Neutrophil (primary cell): Measurements from ENCODE around the gene NR3C1.

Experiments
- H3K27ac ChIP-seq: fragments of 200-600 bp; sonication (generic); 2 replicates; pipeline ENCODE4 v1.5.1; 2016; ENCODE audit warnings: mild to moderate bottlenecking, moderate library complexity
- H3K27me3 ChIP-seq: fragments of 200-600 bp; sonication (generic); 2 replicates; pipeline ENCODE4 v1.6.0; 2016; ENCODE audit warnings: mild to moderate bottlenecking
- H3K36me3 ChIP-seq: fragments of 200-600 bp; sonication (generic); 2 replicates; pipeline ENCODE4 v1.5.1; 2017
- H3K4me1 ChIP-seq, 2 experiments: fragments of 200-600 bp in 1 of 2; sonication (generic) in 1 of 2; 1 replicate in 1 of 2; 2 replicates in 1 of 2; pipeline versions ENCODE4 v1.5.1 to v1.6.1; 2013 to 2016; ENCODE audit warnings: low read depth in 1 of 2, low read length in 1 of 2, mild to moderate bottlenecking in 1 of 2, moderate library complexity in 1 of 2; ENCODE audit not compliant: control insufficient read depth in 1 of 2, insufficient read depth in 1 of 2
- H3K4me3 ChIP-seq, 2 experiments: fragments of 200-600 bp in 1 of 2; sonication (generic) in 1 of 2; 1 replicate in 1 of 2; 2 replicates in 1 of 2; pipeline ENCODE4 v1.5.1; 2013 to 2016; ENCODE audit warnings: low read depth in 1 of 2, low read length in 1 of 2, mild to moderate bottlenecking in 1 of 2, moderate library complexity in 1 of 2
- H3K9me3 ChIP-seq: fragments of 200-600 bp; sonication (generic); 2 replicates; pipeline ENCODE4 v1.5.1; 2016
- TF ChIP-seq, protein P1 (sequence below): fragments of 200-600 bp; sonication (generic); IDR thresholded peaks from 2 replicates; pipeline ENCODE4 v1.5.1; 2016; ENCODE audit warnings: antibody characterized with exemption

NR3C1 gene

GRCh38 chr5:143403593-143404415 is at the start of gene NR3C1:
Gene NR3C1 (minus strand): TSS chr5:143403686. CDS start chr5:143400839, 2,847 bp downstream.
- H3K4me3 ChIP-seq, result peak within 1 kb of the TSS; percentile 91 to 99
- H3K27ac ChIP-seq, result peak within 1 kb of the TSS; percentile 98
- TF ChIP-seq, protein P1, sequence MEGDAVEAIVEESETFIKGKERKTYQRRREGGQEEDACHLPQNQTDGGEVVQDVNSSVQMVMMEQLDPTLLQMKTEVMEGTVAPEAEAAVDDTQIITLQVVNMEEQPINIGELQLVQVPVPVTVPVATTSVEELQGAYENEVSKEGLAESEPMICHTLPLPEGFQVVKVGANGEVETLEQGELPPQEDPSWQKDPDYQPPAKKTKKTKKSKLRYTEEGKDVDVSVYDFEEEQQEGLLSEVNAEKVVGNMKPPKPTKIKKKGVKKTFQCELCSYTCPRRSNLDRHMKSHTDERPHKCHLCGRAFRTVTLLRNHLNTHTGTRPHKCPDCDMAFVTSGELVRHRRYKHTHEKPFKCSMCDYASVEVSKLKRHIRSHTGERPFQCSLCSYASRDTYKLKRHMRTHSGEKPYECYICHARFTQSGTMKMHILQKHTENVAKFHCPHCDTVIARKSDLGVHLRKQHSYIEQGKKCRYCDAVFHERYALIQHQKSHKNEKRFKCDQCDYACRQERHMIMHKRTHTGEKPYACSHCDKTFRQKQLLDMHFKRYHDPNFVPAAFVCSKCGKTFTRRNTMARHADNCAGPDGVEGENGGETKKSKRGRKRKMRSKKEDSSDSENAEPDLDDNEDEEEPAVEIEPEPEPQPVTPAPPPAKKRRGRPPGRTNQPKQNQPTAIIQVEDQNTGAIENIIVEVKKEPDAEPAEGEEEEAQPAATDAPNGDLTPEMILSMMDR, result peak; percentile 82
- peaks cover 19% of the 10 kb centered on the region for H3K36me3 ChIP-seq
- no peaks in the 10 kb centered on the region for H3K9me3 ChIP-seq
- peaks cover 40 to 41% of the 10 kb centered on the region in 2 experiments for H3K4me1 ChIP-seq
- peaks cover 8% of the 10 kb centered on the region for H3K27me3 ChIP-seq

- Histone ChIP-seq H3K4me3 (no peak overlapping the region), H3K36me3 (no peaks in the 10 kb centered on the region), H3K4me1 (no peaks in the 10 kb centered on the region), H3K9me3 (no peaks in the 10 kb centered on the region), H3K27ac (no peak overlapping the region), H3K27me3 (no peaks in the 10 kb centered on the region)
- TF ChIP-seq, protein P1, result no peak
These were observed 46.3 kb upstream of the NR3C1 start for GRCh38 chr5:143449772-143450171.

DNA sequence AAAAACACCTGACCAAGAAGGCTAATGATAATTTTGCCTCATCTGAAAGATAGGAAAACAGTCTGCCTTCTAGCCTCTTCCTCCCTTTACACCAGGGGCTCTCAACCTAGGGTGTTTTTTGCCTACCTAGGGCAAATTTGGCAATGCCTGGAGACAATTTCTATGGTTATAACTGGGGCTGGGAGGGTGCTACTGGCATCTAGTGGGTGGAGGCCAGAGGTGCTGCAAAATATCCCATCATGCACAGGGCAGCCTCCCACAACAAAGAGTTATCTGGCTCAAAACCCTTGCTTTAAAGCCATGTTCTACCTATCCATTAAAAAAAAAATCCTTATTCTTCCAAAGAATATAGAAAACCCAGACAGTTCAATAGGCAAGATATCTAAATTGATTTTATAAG is 45.0 kb upstream of the NR3C1 start:
- H3K9me3 ChIP-seq, result no peaks in the 10 kb centered on the region
- no peak overlapping the region for H3K4me3 ChIP-seq
- no peaks in the 10 kb centered on the region for H3K27me3 ChIP-seq
- no peaks in the 10 kb centered on the region for H3K36me3 ChIP-seq
- H3K27ac ChIP-seq, result no peak overlapping the region
- TF ChIP-seq, protein P1, result no peak
- no peaks in the 10 kb centered on the region for H3K4me1 ChIP-seq

- H3K27me3 ChIP-seq, result no peaks in the 10 kb centered on the region
- no peaks in the 10 kb centered on the region for H3K9me3 ChIP-seq
- no peaks in the 10 kb centered on the region for H3K4me1 ChIP-seq
- H3K36me3 ChIP-seq, result no peaks in the 10 kb centered on the region
- TF ChIP-seq, protein P1, result no peak
- no peak overlapping the region for H3K4me3 ChIP-seq
- H3K27ac ChIP-seq, result no peak overlapping the region
These were observed 44.5 kb upstream of the NR3C1 start for GRCh38 chr5:143447983-143448382.

DNA sequence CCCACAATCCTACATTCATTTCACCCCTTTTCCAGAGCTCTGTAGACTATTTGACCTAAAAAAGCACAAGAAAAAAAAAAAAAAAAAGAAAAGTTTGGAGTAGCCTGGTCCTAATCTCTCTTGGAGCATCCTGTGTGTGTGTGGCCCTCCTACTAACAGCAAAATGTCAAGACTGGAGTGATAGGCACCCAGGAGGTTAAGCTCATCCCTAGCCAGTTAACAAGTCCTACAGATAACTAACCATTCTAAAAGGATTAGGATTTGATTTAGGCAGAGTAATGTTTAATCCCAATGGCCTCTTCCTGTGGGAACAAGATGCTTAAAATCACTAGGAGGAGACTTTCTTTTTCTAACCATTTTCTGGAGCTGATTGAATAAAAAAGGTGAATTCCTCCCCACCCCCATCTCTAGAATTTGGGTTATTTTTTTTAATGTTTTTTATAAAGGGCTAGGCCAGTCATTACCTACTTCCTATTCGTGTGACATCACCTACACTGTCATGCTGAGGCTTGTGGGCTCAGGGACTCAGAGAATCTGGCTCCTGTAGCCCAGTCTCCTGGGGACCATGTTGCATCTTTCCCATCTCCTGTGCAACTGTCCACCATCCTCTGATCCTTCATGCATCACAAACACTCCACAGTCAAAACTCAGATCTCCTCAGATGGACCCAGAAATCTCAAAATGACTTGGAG is 43.2 kb upstream of the NR3C1 start:
- Histone ChIP-seq H3K36me3 (no peaks in the 10 kb centered on the region), H3K27me3 (no peaks in the 10 kb centered on the region), H3K4me3 (no peak overlapping the region), H3K27ac (no peak overlapping the region), H3K4me1 (no peaks in the 10 kb centered on the region), H3K9me3 (no peaks in the 10 kb centered on the region)
- TF ChIP-seq, protein P1, result no peak
